Measurements from ENCODE around the gene PFN2.

GRCh38 chr3:149954812-149955211 lies 15.9 kb downstream of the PFN2 start:
- TF ChIP-seq, protein P1, sequence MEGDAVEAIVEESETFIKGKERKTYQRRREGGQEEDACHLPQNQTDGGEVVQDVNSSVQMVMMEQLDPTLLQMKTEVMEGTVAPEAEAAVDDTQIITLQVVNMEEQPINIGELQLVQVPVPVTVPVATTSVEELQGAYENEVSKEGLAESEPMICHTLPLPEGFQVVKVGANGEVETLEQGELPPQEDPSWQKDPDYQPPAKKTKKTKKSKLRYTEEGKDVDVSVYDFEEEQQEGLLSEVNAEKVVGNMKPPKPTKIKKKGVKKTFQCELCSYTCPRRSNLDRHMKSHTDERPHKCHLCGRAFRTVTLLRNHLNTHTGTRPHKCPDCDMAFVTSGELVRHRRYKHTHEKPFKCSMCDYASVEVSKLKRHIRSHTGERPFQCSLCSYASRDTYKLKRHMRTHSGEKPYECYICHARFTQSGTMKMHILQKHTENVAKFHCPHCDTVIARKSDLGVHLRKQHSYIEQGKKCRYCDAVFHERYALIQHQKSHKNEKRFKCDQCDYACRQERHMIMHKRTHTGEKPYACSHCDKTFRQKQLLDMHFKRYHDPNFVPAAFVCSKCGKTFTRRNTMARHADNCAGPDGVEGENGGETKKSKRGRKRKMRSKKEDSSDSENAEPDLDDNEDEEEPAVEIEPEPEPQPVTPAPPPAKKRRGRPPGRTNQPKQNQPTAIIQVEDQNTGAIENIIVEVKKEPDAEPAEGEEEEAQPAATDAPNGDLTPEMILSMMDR (IDR thresholded peaks at IDR 0.05): no peak
- no peak for TF ChIP-seq EZH2 (IDR thresholded peaks at IDR 0.05; ENCODE audit: borderline replicate concordance, insufficient read depth, low read depth, low read length, poor library complexity, severe bottlenecking)

Data from B cell (primary cell).